IMR-90 (cell line): ENCODE measurements around the gene SLC6A13.

ENCODE experiments used
- CHD1 ChIP-seq: IDR thresholded peaks from 2 replicates; pipeline ENCODE4 v1.6.1; 2012; ENCODE audit warnings: low read depth, low read length, improper control_type of control experiment
- CTCF ChIP-seq: conservative IDR thresholded peaks from 2 replicates; pipeline ENCODE4 v1.5.1; 2012; ENCODE audit warnings: mild to moderate bottlenecking, low read depth, low read length, improper control_type of control experiment
- MAFK ChIP-seq: IDR thresholded peaks from 2 replicates; pipeline ENCODE4 v1.6.1; 2012; ENCODE audit warnings: low read depth, low read length, improper control_type of control experiment
- MAZ ChIP-seq: IDR thresholded peaks from 2 replicates; pipeline ENCODE4 v1.6.1; 2012; ENCODE audit warnings: low read depth, mild to moderate bottlenecking, low read length, improper control_type of control experiment, moderate library complexity, borderline replicate concordance
- POLR2A ChIP-seq: IDR thresholded peaks from 2 replicates; pipeline ENCODE4 v1.6.1; 2012; ENCODE audit warnings: mild to moderate bottlenecking, low read depth, low read length
- RAD21 ChIP-seq: IDR thresholded peaks from 2 replicates; pipeline ENCODE4 v1.6.1; 2012; ENCODE audit warnings: low read length, improper control_type of control experiment
- RCOR1 ChIP-seq: IDR thresholded peaks from 2 replicates; pipeline ENCODE4 v1.6.1; 2012; ENCODE audit warnings: mild to moderate bottlenecking, low read length, improper control_type of control experiment; ENCODE audit not compliant: insufficient replicate concordance
- RFX5 ChIP-seq: IDR thresholded peaks from 2 replicates; pipeline ENCODE4 v1.8.0; 2012; ENCODE audit warnings: low read depth, mild to moderate bottlenecking, low read length, moderate library complexity
- SMC3 ChIP-seq: fragments of 150-350 bp; IDR thresholded peaks from 2 replicates; pipeline ENCODE4 v1.6.1; 2016; ENCODE audit warnings: low read depth, mild to moderate bottlenecking, antibody characterized with exemption, low read length, moderate library complexity
- USF2 ChIP-seq: fragments of 150-350 bp; IDR thresholded peaks from 2 replicates; pipeline ENCODE4 v1.6.1; 2017; ENCODE audit warnings: mild to moderate bottlenecking, antibody characterized with exemption, low read length, low read depth

- TF ChIP-seq CTCF (no peak), RAD21 (no peak), CHD1 (no peak), POLR2A (no peak), MAZ (no peak), USF2 (no peak), MAFK (no peak), RCOR1 (no peak), SMC3 (no peak), RFX5 (no peak)
These were observed 34.5 kb downstream of the SLC6A13 start for GRCh38 chr12:227923-228845.
